WTC11 (cell line): ENCODE results near the gene SLAMF6.

ENCODE experiments used
- ATF1 ChIP-seq: sonication (generic); formaldehyde crosslinking; IDR thresholded peaks from 2 replicates; pipeline ENCODE4 v1.8.1; 2023; ENCODE audit warnings: mild to moderate bottlenecking, moderate library complexity, missing genetic modification reagents
- ATF3 ChIP-seq: sonication (generic); formaldehyde crosslinking; conservative IDR thresholded peaks from 2 replicates; pipeline ENCODE4 v1.8.1; 2022; ENCODE audit warnings: mild to moderate bottlenecking, missing genetic modification reagents
- CTCF ChIP-seq: fragments of 200-600 bp; IDR thresholded peaks from 2 replicates; pipeline ENCODE4 v1.8.0; 2022; ENCODE audit warnings: antibody characterized with exemption
- E2F1 ChIP-seq: sonication (generic); formaldehyde crosslinking; IDR thresholded peaks from 2 replicates; pipeline ENCODE4 v1.8.0; 2022; ENCODE audit warnings: mild to moderate bottlenecking, missing genetic modification reagents
- ETV6 ChIP-seq: sonication (generic); formaldehyde crosslinking; IDR thresholded peaks from 2 replicates; pipeline ENCODE4 v1.8.1; 2022; ENCODE audit warnings: mild to moderate bottlenecking, missing genetic modification reagents
- FOXK1 ChIP-seq: sonication (generic); formaldehyde crosslinking; IDR thresholded peaks from 2 replicates; pipeline ENCODE4 v1.8.0; 2022; ENCODE audit warnings: mild to moderate bottlenecking, moderate library complexity, missing genetic modification reagents
- JUN ChIP-seq: sonication (generic); formaldehyde crosslinking; IDR thresholded peaks from 2 replicates; pipeline ENCODE4 v1.8.0; 2023; ENCODE audit warnings: mild to moderate bottlenecking, missing genetic modification reagents

- TF ChIP-seq FOXK1 (CRISPR knock-in tag), result no peak
- TF ChIP-seq CTCF, result no peak
- no peak for TF ChIP-seq ETV6 (CRISPR knock-in tag)
- no peak for TF ChIP-seq JUN (CRISPR knock-in tag)
- no peak for TF ChIP-seq E2F1
- no peak for TF ChIP-seq ATF3 (CRISPR knock-in tag)
- no peak for TF ChIP-seq ATF1 (CRISPR knock-in tag)
Observed at GRCh38 chr1:160538985-160539651, 16.1 kb upstream of the SLAMF6 start.
